Left ventricle myocardium inferior (tissue), 1 donor: ENCODE data around the gene CHCHD5. TPM values are rescaled to one million over a fixed set of nuclear protein-coding genes. Genes with fewer than 3 reads are reported as not detected.
A peak's percentile ranks its signal among the peaks of the same experiment; 100 is the strongest.

Experiments used
- DNase-seq: peaks from one replicate; pipeline ENCODE4 v3.0.0-alpha.2; 2020
- H3K27ac ChIP-seq: fragments of 200-600 bp; replicated peaks from 2 replicates; pipeline ENCODE4 v1.8.0; 2021
- H3K27me3 ChIP-seq: fragments of 200-600 bp; 2 replicates; pipeline ENCODE4 v1.8.0; 2021; ENCODE audit warnings: low read depth
- H3K36me3 ChIP-seq: fragments of 200-600 bp; 2 replicates; pipeline ENCODE4 v1.8.0; 2021
- H3K4me1 ChIP-seq: fragments of 200-600 bp; 2 replicates; pipeline ENCODE4 v1.8.0; 2021
- H3K4me3 ChIP-seq: fragments of 200-600 bp; 2 replicates; pipeline ENCODE4 v1.8.0; 2021; ENCODE audit warnings: mild to moderate bottlenecking, moderate library complexity
- H3K9me3 ChIP-seq: fragments of 200-600 bp; replicated peaks from 2 replicates; pipeline ENCODE4 v1.8.0; 2021
- intact Hi-C: fragments of 100-400 bp; cut with micrococcal nuclease; formaldehyde crosslinking; loops from one replicate; pipeline ENCODE4 v1.11.0; 2022
- total RNA-seq: library from RNA; stranded (reverse); fragmentation: NEBNext Ultra II Directional; extraction: Animal tissue kit (Norgen Biotek cat#: 25700); gene quantifications from one replicate; pipeline ENCODE4 v1.2.1, GENCODE V29; 2021
- TF ChIP-seq, protein P1 (sequence below): fragments of 200-600 bp; IDR thresholded peaks from 2 replicates; pipeline ENCODE4 v1.8.0; 2021; ENCODE audit warnings: antibody characterized with exemption, mild to moderate bottlenecking, borderline replicate concordance
- donor health status: DM: no; HTN: yes; CAD: no; lungs with severe emphysema.

Gene CHCHD5
- total RNA-seq, 1 donor from 2014 or later, result 19.2 TPM

DNA sequence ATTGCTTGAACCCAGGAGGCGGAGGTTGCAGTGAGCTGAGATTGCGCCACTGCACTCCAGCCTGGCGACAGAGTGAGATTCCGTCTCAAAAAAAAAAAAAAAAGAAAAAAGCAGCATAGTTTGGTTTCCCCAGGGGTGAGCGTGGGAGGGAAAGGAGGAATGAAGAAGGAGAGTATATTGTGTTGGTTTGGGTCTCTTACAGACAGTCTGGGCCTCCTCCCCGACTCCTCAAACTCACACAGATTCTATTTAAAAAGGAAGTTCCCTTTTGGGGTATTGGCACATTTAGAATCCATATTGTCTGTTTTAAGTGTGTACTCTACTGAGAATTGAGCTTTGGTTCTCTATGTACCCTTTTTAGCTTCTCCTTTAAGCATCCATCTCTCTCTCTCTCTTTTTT is 34.0 kb downstream of the CHCHD5 start:
- Histone ChIP-seq H3K4me1 (no peaks in the 10 kb centered on the region), H3K27me3 (no peaks in the 10 kb centered on the region), H3K27ac (no peak overlapping the region), H3K9me3 (no peaks in the 10 kb centered on the region), H3K4me3 (no peak overlapping the region), H3K36me3 (no peaks in the 10 kb centered on the region)
- intact Hi-C loops, result no loop called here
- TF ChIP-seq, protein P1, sequence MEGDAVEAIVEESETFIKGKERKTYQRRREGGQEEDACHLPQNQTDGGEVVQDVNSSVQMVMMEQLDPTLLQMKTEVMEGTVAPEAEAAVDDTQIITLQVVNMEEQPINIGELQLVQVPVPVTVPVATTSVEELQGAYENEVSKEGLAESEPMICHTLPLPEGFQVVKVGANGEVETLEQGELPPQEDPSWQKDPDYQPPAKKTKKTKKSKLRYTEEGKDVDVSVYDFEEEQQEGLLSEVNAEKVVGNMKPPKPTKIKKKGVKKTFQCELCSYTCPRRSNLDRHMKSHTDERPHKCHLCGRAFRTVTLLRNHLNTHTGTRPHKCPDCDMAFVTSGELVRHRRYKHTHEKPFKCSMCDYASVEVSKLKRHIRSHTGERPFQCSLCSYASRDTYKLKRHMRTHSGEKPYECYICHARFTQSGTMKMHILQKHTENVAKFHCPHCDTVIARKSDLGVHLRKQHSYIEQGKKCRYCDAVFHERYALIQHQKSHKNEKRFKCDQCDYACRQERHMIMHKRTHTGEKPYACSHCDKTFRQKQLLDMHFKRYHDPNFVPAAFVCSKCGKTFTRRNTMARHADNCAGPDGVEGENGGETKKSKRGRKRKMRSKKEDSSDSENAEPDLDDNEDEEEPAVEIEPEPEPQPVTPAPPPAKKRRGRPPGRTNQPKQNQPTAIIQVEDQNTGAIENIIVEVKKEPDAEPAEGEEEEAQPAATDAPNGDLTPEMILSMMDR, result no peak
- no peak for DNase-seq

DNA sequence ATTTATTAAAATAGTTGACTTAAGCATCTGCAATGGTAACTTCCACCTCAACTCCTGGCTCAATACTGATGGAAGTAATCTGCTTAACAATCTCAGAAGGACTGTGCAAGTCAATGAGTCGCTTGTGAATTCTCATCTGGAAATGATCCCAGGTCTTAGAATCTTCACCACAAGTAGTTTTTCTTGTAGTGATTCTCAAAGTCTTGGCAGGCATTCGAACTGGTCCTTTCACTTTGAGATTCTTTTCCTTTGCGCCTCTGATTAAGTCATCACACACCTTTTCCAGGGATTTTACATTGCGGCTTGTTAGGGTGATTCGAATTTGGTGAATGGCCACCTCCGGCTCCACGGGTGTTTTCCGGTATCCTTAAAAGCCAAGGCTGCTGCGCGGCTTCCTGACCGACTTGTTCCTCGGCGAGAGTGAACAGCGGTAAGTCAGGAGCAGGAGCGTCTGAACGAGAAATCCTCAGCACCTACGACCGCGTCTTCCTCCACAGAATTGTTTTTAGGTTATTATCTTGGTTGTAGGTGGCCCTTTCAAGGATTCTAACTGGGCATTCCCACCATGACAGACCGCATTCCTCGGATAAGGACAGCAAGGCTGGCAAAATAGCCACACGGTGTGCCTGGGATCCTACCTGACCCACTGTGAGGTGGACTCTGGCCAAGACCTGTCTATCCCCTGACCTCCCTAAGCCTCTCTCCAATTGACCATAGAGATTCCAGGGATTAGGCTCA is 37.5 kb downstream of the CHCHD5 start:
- H3K4me1 ChIP-seq, result peaks cover 15% of the 10 kb centered on the region
- H3K4me3 ChIP-seq, result no peak overlapping the region
- no peaks in the 10 kb centered on the region for H3K27me3 ChIP-seq
- intact Hi-C loops, result loop anchor here (10.0 kb wide), 2 partner anchors 63 to 103 kb away; partner anchors contain the start of gene NT5DC4
- H3K27ac ChIP-seq, result no peak overlapping the region
- H3K9me3 ChIP-seq, result no peaks in the 10 kb centered on the region
- DNase-seq, result no peak
- TF ChIP-seq, protein P1, result no peak
- H3K36me3 ChIP-seq, result no peaks in the 10 kb centered on the region

DNA sequence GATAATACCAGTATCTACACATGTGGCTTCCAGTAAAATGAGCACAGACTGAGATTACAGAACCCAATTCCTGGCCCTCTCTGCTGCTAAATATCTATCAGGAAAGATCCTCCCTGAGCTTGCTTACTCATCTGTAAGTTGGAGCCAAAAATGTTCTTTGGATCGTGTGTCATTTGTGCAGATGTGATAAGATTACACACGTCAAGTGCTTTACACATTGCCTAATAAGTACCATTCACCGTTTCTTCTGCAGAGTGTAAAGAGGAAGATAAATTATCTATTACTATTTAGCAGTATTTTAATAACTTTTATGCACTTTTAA is 38.1 kb downstream of the CHCHD5 start:
- TF ChIP-seq, protein P1, result no peak
- no peak overlapping the region for H3K27ac ChIP-seq
- H3K4me1 ChIP-seq, result peaks cover 19% of the 10 kb centered on the region
- no peak for DNase-seq
- H3K27me3 ChIP-seq, result no peaks in the 10 kb centered on the region
- H3K36me3 ChIP-seq, result no peaks in the 10 kb centered on the region
- no peaks in the 10 kb centered on the region for H3K9me3 ChIP-seq
- intact Hi-C loops, result loop anchor here (10.0 kb wide), 2 partner anchors 62 to 102 kb away; partner anchors contain the start of gene NT5DC4
- no peak overlapping the region for H3K4me3 ChIP-seq

DNA sequence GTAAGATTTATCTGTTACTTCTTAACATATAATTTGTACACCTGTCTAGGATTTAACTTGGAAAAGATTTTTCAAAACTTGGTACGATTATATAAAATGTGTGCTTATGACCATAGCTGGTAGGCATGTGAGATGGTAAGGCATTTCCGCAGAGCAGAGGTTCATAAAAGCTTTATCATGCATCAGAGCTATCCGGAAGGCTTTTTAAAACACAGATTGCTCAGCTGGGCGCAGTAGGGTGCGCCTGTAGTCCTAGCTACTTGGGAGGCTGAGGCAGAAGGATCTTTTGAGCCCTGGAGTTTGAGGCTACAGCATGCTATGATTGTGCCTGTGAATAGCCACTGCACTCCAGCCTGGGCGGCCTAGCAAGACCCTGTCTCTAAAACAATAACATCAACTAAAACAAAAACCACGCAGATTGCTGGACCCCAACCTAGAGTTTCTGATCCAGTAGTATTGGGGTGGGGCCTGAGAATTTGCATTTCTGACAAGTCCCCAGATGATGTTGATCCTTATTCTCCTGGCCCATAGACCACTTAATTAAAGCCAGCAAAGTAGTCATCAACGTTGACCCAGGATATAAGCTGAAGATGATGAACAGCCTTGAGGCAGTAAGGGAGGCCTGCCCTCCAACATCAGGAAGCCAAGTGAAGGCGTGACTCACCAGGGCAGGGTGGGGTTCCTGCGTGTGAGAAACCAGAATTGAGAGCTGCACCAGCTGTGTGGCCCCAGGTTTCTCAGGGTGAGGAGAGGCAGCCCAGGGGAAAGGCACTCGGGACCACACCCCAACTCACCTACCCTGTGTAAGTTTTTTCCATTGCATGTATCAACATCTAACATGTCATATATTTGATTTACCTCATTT is 39.7 kb downstream of the CHCHD5 start:
- intact Hi-C loops, result loop anchor here (10.0 kb wide), 2 partner anchors 61 to 101 kb away; partner anchors contain the start of gene NT5DC4
- peak; percentile 29 for DNase-seq
- Histone ChIP-seq H3K27ac (no peak overlapping the region), H3K4me1 (peaks cover 26% of the 10 kb centered on the region), H3K27me3 (peaks cover 2% of the 10 kb centered on the region), H3K36me3 (no peaks in the 10 kb centered on the region), H3K4me3 (no peak overlapping the region), H3K9me3 (no peaks in the 10 kb centered on the region)
- TF ChIP-seq, protein P1, result no peak

DNA sequence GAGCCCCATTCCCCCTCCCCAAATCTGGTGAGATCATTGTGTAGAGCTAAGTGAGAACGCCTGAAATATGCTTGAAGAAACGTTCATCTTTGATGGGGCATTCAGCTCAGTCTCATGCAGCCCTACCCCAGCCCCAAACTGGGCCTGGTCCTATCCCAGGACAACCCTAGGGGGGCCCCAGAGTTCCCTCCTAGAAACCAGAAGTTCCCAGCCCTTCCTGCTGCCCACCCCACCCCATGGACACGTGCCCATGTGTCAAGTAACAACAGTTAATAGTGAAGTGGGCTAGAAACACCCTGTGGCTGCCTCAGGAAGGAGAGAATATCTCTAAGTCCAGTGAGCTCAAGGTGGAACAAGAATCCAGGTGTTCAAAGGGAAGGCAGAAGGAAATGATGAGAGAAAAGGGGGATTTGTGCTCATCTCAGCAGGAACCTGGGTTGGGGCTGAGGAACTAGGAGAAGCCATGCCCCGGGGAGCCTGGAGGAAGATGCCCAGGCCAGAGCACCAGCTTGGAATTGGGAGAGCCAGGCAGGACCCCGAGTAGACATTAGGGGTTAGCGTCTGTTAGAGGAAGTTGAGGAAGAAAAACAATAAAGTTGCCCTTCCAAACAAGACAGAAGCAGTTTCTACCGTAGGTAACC is 41.2 kb downstream of the CHCHD5 start:
- H3K9me3 ChIP-seq, result no peaks in the 10 kb centered on the region
- TF ChIP-seq, protein P1, result no peak
- no peak overlapping the region for H3K27ac ChIP-seq
- peaks cover 12% of the 10 kb centered on the region for H3K27me3 ChIP-seq
- DNase-seq, result no peak
- intact Hi-C loops, result loop anchor here (10.0 kb wide), 2 partner anchors 59 to 99 kb away; partner anchors contain the start of gene NT5DC4
- H3K4me1 ChIP-seq, result peaks cover 32% of the 10 kb centered on the region
- H3K4me3 ChIP-seq, result no peak overlapping the region
- H3K36me3 ChIP-seq, result no peaks in the 10 kb centered on the region
